ENCODE measurements around the gene NCOA1. TPM values are rescaled to one million over a fixed set of nuclear protein-coding genes. Genes with fewer than 3 reads are reported as not detected.
"Not testable (repeated sequence)": the region's sequence is repeated elsewhere in the genome, so short reads cannot be mapped to it uniquely, and the experiment has no call there.

The NCOA1 gene
- total RNA-seq, 1 experiment from 2014 or later = 37.1 TPM

DNA sequence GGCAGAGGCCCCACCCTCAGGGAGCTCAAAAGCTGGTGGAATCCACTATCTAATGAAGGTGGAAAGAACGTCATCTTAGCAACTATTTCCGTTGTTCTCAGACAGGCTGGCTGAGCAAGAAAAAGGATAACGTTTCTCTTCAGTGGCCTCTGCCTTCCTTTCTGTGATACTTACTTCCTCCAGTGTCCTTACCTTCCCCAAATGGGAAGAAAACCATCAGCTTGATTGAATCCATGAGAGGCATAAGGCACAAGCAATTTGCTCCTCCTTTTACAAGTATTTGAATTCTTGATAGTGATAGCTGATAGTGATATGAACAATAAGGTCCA lies 8.1 kb upstream of the NCOA1 start:
- H3K4me3 ChIP-seq (ENCODE audit: low read depth, low read length) = no peak overlapping the region
- Mint-ChIP-seq H3K36me3 (ENCODE audit: insufficient read depth, unreplicated experiment) (no peaks in the 10 kb centered on the region), H3K4me1 (ENCODE audit: low read depth, unreplicated experiment) (peaks cover 30% of the 10 kb centered on the region), H3K9me3 (ENCODE audit: unreplicated experiment) (no peaks in the 10 kb centered on the region), H3K4me3 (ENCODE audit: unreplicated experiment) (no peak overlapping the region), H3K27me3 (ENCODE audit: insufficient read depth, unreplicated experiment) (no peaks in the 10 kb centered on the region), H3K27ac (ENCODE audit: unreplicated experiment) (no peak overlapping the region)
- H3K27me3 ChIP-seq (replicated peaks; ENCODE audit: control insufficient read depth, insufficient read depth, low read length) = no peaks in the 10 kb centered on the region
- CTCF ChIA-PET = no interaction called here
- no peaks in the 10 kb centered on the region for H3K9me3 ChIP-seq
- TF ChIP-seq, protein P1, sequence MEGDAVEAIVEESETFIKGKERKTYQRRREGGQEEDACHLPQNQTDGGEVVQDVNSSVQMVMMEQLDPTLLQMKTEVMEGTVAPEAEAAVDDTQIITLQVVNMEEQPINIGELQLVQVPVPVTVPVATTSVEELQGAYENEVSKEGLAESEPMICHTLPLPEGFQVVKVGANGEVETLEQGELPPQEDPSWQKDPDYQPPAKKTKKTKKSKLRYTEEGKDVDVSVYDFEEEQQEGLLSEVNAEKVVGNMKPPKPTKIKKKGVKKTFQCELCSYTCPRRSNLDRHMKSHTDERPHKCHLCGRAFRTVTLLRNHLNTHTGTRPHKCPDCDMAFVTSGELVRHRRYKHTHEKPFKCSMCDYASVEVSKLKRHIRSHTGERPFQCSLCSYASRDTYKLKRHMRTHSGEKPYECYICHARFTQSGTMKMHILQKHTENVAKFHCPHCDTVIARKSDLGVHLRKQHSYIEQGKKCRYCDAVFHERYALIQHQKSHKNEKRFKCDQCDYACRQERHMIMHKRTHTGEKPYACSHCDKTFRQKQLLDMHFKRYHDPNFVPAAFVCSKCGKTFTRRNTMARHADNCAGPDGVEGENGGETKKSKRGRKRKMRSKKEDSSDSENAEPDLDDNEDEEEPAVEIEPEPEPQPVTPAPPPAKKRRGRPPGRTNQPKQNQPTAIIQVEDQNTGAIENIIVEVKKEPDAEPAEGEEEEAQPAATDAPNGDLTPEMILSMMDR (IDR thresholded peaks at IDR 0.05; ENCODE audit: insufficient read depth in 1 of 2, low read depth in 1 of 2, low read length in 1 of 2, severe bottlenecking in 1 of 2, unreplicated experiment in 1 of 2) = no peak
- peaks cover 32% of the 10 kb centered on the region for H3K4me1 ChIP-seq
- POLR2A ChIA-PET = no interaction called here
- no peaks in the 10 kb centered on the region for H3K36me3 ChIP-seq (ENCODE audit: control insufficient read depth, insufficient read depth, low read length)
- intact Hi-C loops (cut with micrococcal nuclease; ENCODE audit: unreplicated experiment) = no loop called here
- BruUV-seq (replicated peaks) = no TSS peak
- DNase-seq = no peak

DNA sequence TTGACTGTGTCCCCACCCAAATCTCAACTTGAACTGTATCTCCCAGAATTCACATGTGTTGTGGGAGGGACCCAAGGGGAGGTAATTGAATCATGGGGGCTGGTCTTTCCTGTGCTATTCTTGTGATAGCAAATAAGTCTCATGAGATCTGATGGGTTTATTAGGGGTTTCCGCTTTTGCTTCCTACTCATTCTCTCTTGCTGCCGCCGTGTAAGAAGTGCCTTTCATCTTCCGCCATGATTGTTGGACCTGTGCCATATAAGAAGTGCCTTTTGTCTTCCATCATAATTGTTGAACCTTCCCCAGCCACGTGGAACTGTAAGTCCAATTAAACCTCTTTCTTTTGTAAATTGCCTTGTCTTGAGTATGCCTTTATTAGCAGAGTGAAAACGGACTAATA lies 6.4 kb upstream of the NCOA1 start:
- H3K36me3 ChIP-seq (ENCODE audit: control insufficient read depth, insufficient read depth, low read length); H3K27me3 ChIP-seq (replicated peaks; ENCODE audit: control insufficient read depth, insufficient read depth, low read length); H3K9me3 Mint-ChIP-seq (ENCODE audit: unreplicated experiment); H3K27ac Mint-ChIP-seq (ENCODE audit: unreplicated experiment); DNase-seq; intact Hi-C loops (cut with micrococcal nuclease; ENCODE audit: unreplicated experiment); BruUV-seq (replicated peaks); CTCF ChIA-PET; H3K4me3 Mint-ChIP-seq (ENCODE audit: unreplicated experiment); POLR2A ChIA-PET; H3K27me3 Mint-ChIP-seq (ENCODE audit: insufficient read depth, unreplicated experiment); H3K4me3 ChIP-seq (ENCODE audit: low read depth, low read length); H3K36me3 Mint-ChIP-seq (ENCODE audit: insufficient read depth, unreplicated experiment); H3K9me3 ChIP-seq: not testable (repeated sequence)
- H3K4me1 ChIP-seq = peaks cover 40% of the 10 kb centered on the region
- peaks cover 38% of the 10 kb centered on the region for H3K4me1 Mint-ChIP-seq (ENCODE audit: low read depth, unreplicated experiment)

DNA sequence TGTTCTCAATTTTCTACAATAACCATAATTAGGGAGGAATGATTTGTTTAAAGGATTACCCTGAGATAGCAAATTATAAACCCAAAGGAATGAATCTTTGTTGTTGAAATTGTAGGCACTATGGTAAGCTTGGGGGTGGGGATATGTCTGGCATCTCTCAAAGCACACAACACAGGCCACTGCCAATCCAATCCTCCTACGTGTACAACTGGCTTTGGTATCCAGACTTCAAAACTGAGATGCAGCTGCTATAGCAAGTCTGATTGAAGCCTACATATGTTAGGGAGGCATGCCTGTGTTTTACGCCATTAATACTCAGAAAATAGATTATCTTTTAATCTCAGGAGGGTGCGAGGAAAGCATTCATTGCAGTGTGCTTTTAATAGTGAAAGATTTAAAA lies 5.9 kb upstream of the NCOA1 start:
- Mint-ChIP-seq H3K4me1 (ENCODE audit: low read depth, unreplicated experiment) (peaks cover 43% of the 10 kb centered on the region), H3K9me3 (ENCODE audit: unreplicated experiment) (no peaks in the 10 kb centered on the region), H3K27ac (ENCODE audit: unreplicated experiment) (no peak overlapping the region), H3K36me3 (ENCODE audit: insufficient read depth, unreplicated experiment) (peaks cover 3% of the 10 kb centered on the region), H3K4me3 (ENCODE audit: unreplicated experiment) (no peak overlapping the region), H3K27me3 (ENCODE audit: insufficient read depth, unreplicated experiment) (no peaks in the 10 kb centered on the region)
- no TSS peak for BruUV-seq (replicated peaks)
- DNase-seq = no peak
- ChIA-PET POLR2A (no interaction called here), CTCF (no interaction called here)
- Histone ChIP-seq H3K4me1 (peaks cover 45% of the 10 kb centered on the region), H3K27me3 (replicated peaks; ENCODE audit: control insufficient read depth, insufficient read depth, low read length) (no peaks in the 10 kb centered on the region), H3K9me3 (no peaks in the 10 kb centered on the region), H3K36me3 (ENCODE audit: control insufficient read depth, insufficient read depth, low read length) (no peaks in the 10 kb centered on the region), H3K4me3 (ENCODE audit: low read depth, low read length) (no peak overlapping the region)
- intact Hi-C loops (cut with micrococcal nuclease; ENCODE audit: unreplicated experiment) = no loop called here
- TF ChIP-seq, protein P1 (IDR thresholded peaks at IDR 0.05; ENCODE audit: insufficient read depth in 1 of 2, low read depth in 1 of 2, low read length in 1 of 2, severe bottlenecking in 1 of 2, unreplicated experiment in 1 of 2) = no peak

DNA sequence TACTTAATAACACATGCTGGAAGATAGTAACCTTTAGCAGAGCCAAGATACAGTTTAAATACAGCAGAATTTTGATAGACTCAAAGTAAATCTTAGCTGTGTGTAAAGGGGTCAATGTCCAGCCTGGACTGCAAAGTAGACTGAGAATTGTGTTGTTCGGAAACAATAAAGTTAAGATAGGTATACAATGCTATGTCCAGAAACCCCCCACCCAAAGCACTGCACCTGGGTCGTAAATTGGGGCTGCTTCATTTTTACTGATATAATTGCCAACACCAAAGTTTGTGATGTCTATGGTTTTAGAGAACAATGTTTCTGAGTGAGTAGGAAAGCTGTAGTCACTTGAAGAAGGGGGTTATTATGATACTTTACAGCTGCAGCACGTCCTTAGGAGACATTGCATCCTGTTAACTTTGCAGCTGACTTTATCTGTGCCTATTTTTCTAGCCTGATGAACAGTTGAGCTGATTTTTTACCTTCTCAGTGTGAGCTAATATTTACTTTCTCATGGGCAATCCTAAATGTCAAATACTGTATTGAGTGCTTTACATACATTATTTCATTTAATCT lies 4.3 kb upstream of the NCOA1 start:
- Mint-ChIP-seq H3K27ac (ENCODE audit: unreplicated experiment) (no peak overlapping the region), H3K4me1 (ENCODE audit: low read depth, unreplicated experiment) (peaks cover 40% of the 10 kb centered on the region), H3K27me3 (ENCODE audit: insufficient read depth, unreplicated experiment) (no peaks in the 10 kb centered on the region), H3K9me3 (ENCODE audit: unreplicated experiment) (no peaks in the 10 kb centered on the region), H3K36me3 (ENCODE audit: insufficient read depth, unreplicated experiment) (peaks cover 9% of the 10 kb centered on the region), H3K4me3 (ENCODE audit: unreplicated experiment) (peak overlapping the region; percentile 40)
- peak in 1 of 2 experiments; percentile 43 for DNase-seq
- POLR2A ChIA-PET = interaction anchor here (0.6 to 0.9 kb wide), 2 partner anchors 20 to 306 kb away, joined by 3 read pairs; no protein-coding TSS in a partner anchor
- CTCF ChIA-PET = interaction anchor here (1.2 kb wide), 1 partner anchor 306 kb away, joined by 5 read pairs; the partner anchor contains the start of genes CENPO and PTRHD1
- H3K9me3 ChIP-seq = no peaks in the 10 kb centered on the region
- TF ChIP-seq, protein P1 (IDR thresholded peaks at IDR 0.05; ENCODE audit: insufficient read depth in 1 of 2, low read depth in 1 of 2, low read length in 1 of 2, severe bottlenecking in 1 of 2, unreplicated experiment in 1 of 2) = no peak
- BruUV-seq (replicated peaks) = no TSS peak
- no peak overlapping the region for H3K4me3 ChIP-seq (ENCODE audit: low read depth, low read length)
- H3K27me3 ChIP-seq (replicated peaks; ENCODE audit: control insufficient read depth, insufficient read depth, low read length) = no peaks in the 10 kb centered on the region
- intact Hi-C loops (cut with micrococcal nuclease; ENCODE audit: unreplicated experiment) = no loop called here
- no peaks in the 10 kb centered on the region for H3K36me3 ChIP-seq (ENCODE audit: control insufficient read depth, insufficient read depth, low read length)
- peaks cover 45% of the 10 kb centered on the region for H3K4me1 ChIP-seq

Data from Caco-2 (cell line).